Parathyroid adenoma (tissue), 2 donors: Measurements from ENCODE around the gene THNSL1.

Experiments used
- H2AFZ ChIP-seq: fragments of 300-600 bp; sonication (generic); one replicate; pipeline ENCODE4 v1.7.0; 2017; ENCODE audit warnings: antibody characterized with exemption, mild to moderate bottlenecking
- H3K27ac ChIP-seq: fragments of 300-600 bp; sonication (generic); one replicate; pipeline ENCODE4 v1.7.0; 2017
- H3K27me3 ChIP-seq: fragments of 300-600 bp; sonication (generic); one replicate; pipeline ENCODE4 v1.7.0; 2017; ENCODE audit warnings: low read length; ENCODE audit not compliant: control insufficient read depth, insufficient read depth
- H3K36me3 ChIP-seq: fragments of 300-600 bp; sonication (generic); one replicate; pipeline ENCODE4 v1.7.0; 2017; ENCODE audit warnings: low read length; ENCODE audit not compliant: control insufficient read depth, insufficient read depth
- H3K4me1 ChIP-seq: fragments of 300-600 bp; sonication (generic); one replicate; pipeline ENCODE4 v1.7.0; 2017; ENCODE audit warnings: control low read depth
- H3K4me2 ChIP-seq: fragments of 300-600 bp; sonication (generic); one replicate; pipeline ENCODE4 v1.7.0; 2017; ENCODE audit warnings: low read length
- H3K4me3 ChIP-seq: fragments of 300-600 bp; sonication (generic); one replicate; pipeline ENCODE4 v1.7.0; 2017; ENCODE audit warnings: low read depth, low read length
- H3K79me2 ChIP-seq: fragments of 300-600 bp; sonication (generic); one replicate; pipeline ENCODE4 v1.7.0; 2017; ENCODE audit warnings: control low read depth
- H3K9ac ChIP-seq: fragments of 300-600 bp; sonication (generic); one replicate; pipeline ENCODE4 v1.7.0; 2017; ENCODE audit warnings: mild to moderate bottlenecking
- H3K9me3 ChIP-seq: fragments of 300-600 bp; sonication (generic); one replicate; pipeline ENCODE4 v1.7.0; 2017; ENCODE audit warnings: low read length; ENCODE audit not compliant: control insufficient read depth
- CTCF ChIP-seq: fragments of 300-600 bp; sonication (generic); IDR thresholded peaks from one replicate; pipeline ENCODE4 v1.7.0; 2017; ENCODE audit warnings: antibody characterized with exemption, mild to moderate bottlenecking
- donor health status: primary hyperparathyroidism.

THNSL1 gene

GRCh38 chr10:25071227-25071626 lies 54.8 kb downstream of the THNSL1 start:
- Histone ChIP-seq H3K4me2 (no peak overlapping the region), H3K27me3 (no peaks in the 10 kb centered on the region), H3K27ac (no peak overlapping the region), H3K4me1 (no peaks in the 10 kb centered on the region), H3K9me3 (no peaks in the 10 kb centered on the region), H3K9ac (no peak overlapping the region), H2AFZ (no peak overlapping the region), H3K79me2 (no peaks in the 10 kb centered on the region), H3K36me3 (no peaks in the 10 kb centered on the region), H3K4me3 (no peak overlapping the region)
- TF ChIP-seq CTCF: no peak

GRCh38 chr10:25072786-25073185 lies 56.4 kb downstream of the THNSL1 start:
- Histone ChIP-seq H3K9me3 (no peaks in the 10 kb centered on the region), H3K4me1 (no peaks in the 10 kb centered on the region), H3K4me2 (no peak overlapping the region), H3K27me3 (no peaks in the 10 kb centered on the region), H2AFZ (no peak overlapping the region), H3K9ac (no peak overlapping the region), H3K36me3 (no peaks in the 10 kb centered on the region), H3K79me2 (no peaks in the 10 kb centered on the region), H3K4me3 (no peak overlapping the region), H3K27ac (no peak overlapping the region)
- no peak for TF ChIP-seq CTCF

GRCh38 chr10:25075825-25076224 lies 59.4 kb downstream of the THNSL1 start:
- Histone ChIP-seq H3K4me2 (no peak overlapping the region), H3K36me3 (no peaks in the 10 kb centered on the region), H3K79me2 (no peaks in the 10 kb centered on the region), H3K9me3 (no peaks in the 10 kb centered on the region), H3K4me1 (no peaks in the 10 kb centered on the region), H3K27ac (no peak overlapping the region), H3K27me3 (no peaks in the 10 kb centered on the region), H2AFZ (no peak overlapping the region), H3K9ac (no peak overlapping the region), H3K4me3 (no peak overlapping the region)
- no peak for TF ChIP-seq CTCF
